HCT116 (cell line): Measurements from ENCODE around the gene ENPP4. TPM values are rescaled to one million over a fixed set of nuclear protein-coding genes. Genes with fewer than 3 reads are reported as not detected.

Source experiments
- ATAC-seq: fragments of 200-7000 bp; cut with Tn5 transposase; 2 replicates; pipeline ENCODE4 v1.9.1; 2020; ENCODE audit warnings: mild to moderate bottlenecking, moderate library complexity
- BruUV-seq: library from RNA; stranded (reverse); fragments of 400-500 nt; replicated peaks from 2 replicates; lab custom pipeline; 2021; lab: Mats Ljungman, UMichigan
- CTCF ChIA-PET: fragments of 300-600 bp; sonication (Branson Sonifier 250); formaldehyde crosslinking; loops from one replicate; lab custom pipeline; 2021; ENCODE audit warnings: antibody characterized with exemption; lab: Charles Lee
- POLR2A ChIA-PET: fragments of 300-600, 350-600 bp; sonication (Branson Sonifier 250); formaldehyde crosslinking; loops from one replicate; lab custom pipeline; 2021; ENCODE audit warnings: antibody characterized with exemption; lab: Charles Lee
- RAD21 ChIA-PET, 2 experiments: fragments of 300-600 bp; sonication (Branson Sonifier 250); formaldehyde crosslinking; loops; one replicate each; lab custom pipeline; 2023; ENCODE audit warnings: low total read pairs in 2 of 2; ENCODE audit not compliant: uncharacterized antibody in 2 of 2, unreplicated experiment in 2 of 2, low non-redundant PET in 1 of 2; lab: Charles Lee
- DNase-seq: peaks from one replicate; pipeline ENCODE4 v3.0.0-alpha.2; 2010; ENCODE audit warnings: low read depth, low spot score
- H2AFZ ChIP-seq: fragments of 200-600 bp; shearing (Covaris generic), sonication (generic); 2 replicates; pipeline ENCODE4 v1.6.1; 2017; ENCODE audit warnings: low read depth, mixed run types, mixed read lengths, antibody characterized with exemption, low read length; ENCODE audit not compliant: poor library complexity, severe bottlenecking
- H3K27ac ChIP-seq: 2 replicates; pipeline ENCODE4 v1.5.1; 2012; ENCODE audit warnings: low read depth, low read length
- H3K27me3 ChIP-seq: fragments of 200-600 bp; sonication (generic); 2 replicates; pipeline ENCODE4 v1.6.1; 2016; ENCODE audit warnings: mixed run types, low read length, mixed read lengths; ENCODE audit not compliant: insufficient read depth
- H3K36me3 ChIP-seq, 2 experiments: fragments of 200-500 bp in 1 of 2; fragments of 200-600 bp in 1 of 2; sonication (Bioruptor generic) in 1 of 2; sonication (generic) in 1 of 2; 2 replicates each; pipeline versions ENCODE4 v1.5.1 to v1.6.1; 2014 to 2016; ENCODE audit warnings: low read length in 2 of 2, inconsistent platforms in 1 of 2, mixed read lengths in 1 of 2, mixed run types in 1 of 2; ENCODE audit not compliant: insufficient read depth in 2 of 2, control insufficient read depth in 1 of 2
- H3K4me1 ChIP-seq, 2 experiments: fragments of 200-600 bp in 1 of 2; sonication (generic) in 1 of 2; 2 replicates each; pipeline versions ENCODE4 v1.5.1 to v1.6.1; 2012 to 2017; ENCODE audit warnings: low read length in 2 of 2, inconsistent platforms in 1 of 2, mild to moderate bottlenecking in 1 of 2, mixed read lengths in 1 of 2, mixed run types in 1 of 2, moderate library complexity in 1 of 2; ENCODE audit not compliant: insufficient read depth in 2 of 2, control insufficient read depth in 1 of 2
- H3K4me2 ChIP-seq: fragments of 200-600 bp; sonication (generic); 2 replicates; pipeline ENCODE4 v1.6.1; 2017; ENCODE audit warnings: mixed run types, low read length, mixed read lengths
- H3K4me3 ChIP-seq, 2 experiments: fragments of 200-600 bp in 1 of 2; sonication (generic) in 1 of 2; replicated peaks in 1 of 2; 2 replicates each; pipeline ENCODE4 v1.5.1; 2011 to 2016; ENCODE audit warnings: low read length in 2 of 2, control low read depth in 1 of 2, low read depth in 1 of 2, mild to moderate bottlenecking in 1 of 2, mixed read lengths in 1 of 2, mixed run types in 1 of 2
- H3K79me2 ChIP-seq: fragments of 200-600 bp; sonication (generic); 2 replicates; pipeline ENCODE4 v1.6.1; 2017; ENCODE audit warnings: mild to moderate bottlenecking, mixed run types, low read length, moderate library complexity, mixed read lengths; ENCODE audit not compliant: insufficient read depth
- H3K9ac ChIP-seq: fragments of 200-600 bp; sonication (generic); 2 replicates; pipeline ENCODE4 v1.6.1; 2016; ENCODE audit warnings: low read length, mixed read lengths
- H3K9me2 ChIP-seq: fragments of 200-600 bp; sonication (generic), shearing (Covaris generic); 2 replicates; pipeline ENCODE4 v1.6.1; 2017; ENCODE audit warnings: mixed run types, mild to moderate bottlenecking, moderate library complexity; ENCODE audit not compliant: insufficient read depth
- H3K9me3 ChIP-seq, 2 experiments: fragments of 200-500 bp in 1 of 2; fragments of 200-600 bp in 1 of 2; sonication (Bioruptor generic) in 1 of 2; sonication (generic) in 1 of 2; 2 replicates each; pipeline ENCODE4 v1.6.1; 2014 to 2017; ENCODE audit warnings: low read length in 2 of 2, mixed read lengths in 2 of 2, inconsistent platforms in 1 of 2, low read depth in 1 of 2, mild to moderate bottlenecking in 1 of 2, mixed run types in 1 of 2, moderate library complexity in 1 of 2; ENCODE audit not compliant: control insufficient read depth in 1 of 2, insufficient read depth in 1 of 2
- H4K20me1 ChIP-seq: fragments of 200-600 bp; sonication (generic), shearing (Covaris generic); 2 replicates; pipeline ENCODE4 v1.6.1; 2017; ENCODE audit warnings: mixed run types, mild to moderate bottlenecking, moderate library complexity; ENCODE audit not compliant: insufficient read depth
- ATF3 ChIP-seq: IDR thresholded peaks from 2 replicates; pipeline ENCODE4 v1.6.1; 2012
- CBX3 ChIP-seq: IDR thresholded peaks from 2 replicates; pipeline ENCODE4 v1.6.1; 2012; ENCODE audit warnings: low read depth
- CEBPB ChIP-seq: IDR thresholded peaks from 2 replicates; pipeline ENCODE4 v1.6.1; 2012; ENCODE audit warnings: low read depth
- CTCF ChIP-seq, 3 experiments: fragments of 200-600 bp in 1 of 3; sonication (generic) in 1 of 3; IDR thresholded peaks in 2 of 3; conservative IDR thresholded peaks in 1 of 3; 2 replicates each; pipeline ENCODE4 v1.5.1; 2012 to 2017; ENCODE audit warnings: low read depth in 2 of 3, low read length in 2 of 3, antibody characterized with exemption in 1 of 3, borderline replicate concordance in 1 of 3, control low read depth in 1 of 3, mild to moderate bottlenecking in 1 of 3, mixed read lengths in 1 of 3, mixed run types in 1 of 3, moderate library complexity in 1 of 3; ENCODE audit not compliant: insufficient read depth in 1 of 3
- EGR1 ChIP-seq: IDR thresholded peaks from 2 replicates; pipeline ENCODE4 v1.6.1; 2012; ENCODE audit warnings: low read depth
- ELF1 ChIP-seq: IDR thresholded peaks from 2 replicates; pipeline ENCODE4 v1.6.1; 2012; ENCODE audit warnings: low read depth, borderline replicate concordance
- EZH2 ChIP-seq: fragments of 200-600 bp; sonication (generic); IDR thresholded peaks from 2 replicates; pipeline ENCODE4 v1.6.1; 2017; ENCODE audit warnings: antibody characterized with exemption, mixed run types
- JUND ChIP-seq: IDR thresholded peaks from 2 replicates; pipeline ENCODE4 v1.6.1; 2012
- MAX ChIP-seq: IDR thresholded peaks from 2 replicates; pipeline ENCODE4 v1.6.1; 2012
- POLR2A ChIP-seq: IDR thresholded peaks from 2 replicates; pipeline ENCODE4 v1.7.0; 2011; ENCODE audit warnings: borderline replicate concordance; ENCODE audit not compliant: insufficient read depth, insufficient read length; ENCODE audit errors: extremely low read depth
- POLR2AphosphoS5 ChIP-seq: IDR thresholded peaks from 2 replicates; pipeline ENCODE4 v1.6.1; 2011; ENCODE audit warnings: mild to moderate bottlenecking, low read depth, low read length, moderate library complexity
- RAD21 ChIP-seq: IDR thresholded peaks from 2 replicates; pipeline ENCODE4 v1.6.1; 2012; ENCODE audit warnings: low read depth, mild to moderate bottlenecking
- REST ChIP-seq: IDR thresholded peaks from 2 replicates; pipeline ENCODE4 v1.6.1; 2012; ENCODE audit warnings: low read depth
- SP1 ChIP-seq: IDR thresholded peaks from 2 replicates; pipeline ENCODE4 v1.6.1; 2012; ENCODE audit warnings: low read depth
- SRF ChIP-seq: IDR thresholded peaks from 2 replicates; pipeline ENCODE4 v1.6.1; 2012; ENCODE audit warnings: low read depth
- TCF7L2 ChIP-seq: IDR thresholded peaks from 2 replicates; pipeline ENCODE4 v1.7.0; 2011; ENCODE audit warnings: borderline replicate concordance, inconsistent platforms; ENCODE audit not compliant: insufficient read depth, insufficient read length; ENCODE audit errors: extremely low read depth
- YY1 ChIP-seq: IDR thresholded peaks from 2 replicates; pipeline ENCODE4 v1.6.1; 2011; ENCODE audit warnings: low read length, low read depth, moderate library complexity, mild to moderate bottlenecking; ENCODE audit not compliant: insufficient replicate concordance; ENCODE audit errors: extremely low read depth
- ZBTB33 ChIP-seq: IDR thresholded peaks from 2 replicates; pipeline ENCODE4 v1.6.1; 2011; ENCODE audit warnings: mild to moderate bottlenecking, low read length, moderate library complexity; ENCODE audit not compliant: insufficient replicate concordance; ENCODE audit errors: extremely low read depth
- intact Hi-C: fragments of 100-400 bp; cut with micrococcal nuclease; formaldehyde crosslinking; loops from 2 replicates; pipeline ENCODE4 v1.10.0; 2022
- total RNA-seq: library from RNA; stranded (reverse); gene quantifications from one replicate; pipeline ENCODE4 v1.2.1, GENCODE V29; 2021; ENCODE audit not compliant: unreplicated experiment

The ENPP4 gene
- total RNA-seq, 1 experiment from 2014 or later: 9.6 TPM

GRCh38 chr6:46191961-46192360 lies 62.2 kb downstream of the ENPP4 start:
- H3K4me2 ChIP-seq: no peak overlapping the region
- intact Hi-C loops: no loop called here
- H3K9me2 ChIP-seq: no peaks in the 10 kb centered on the region
- RAD21 ChIA-PET: no interaction called here
- no peak overlapping the region for H3K4me3 ChIP-seq
- TF ChIP-seq ATF3 (no peak), CTCF (IDR thresholded peaks at IDR 0.05 in 2 of 3, conservative IDR thresholded peaks at IDR 0.05 in 1 of 3; ENCODE audit: borderline replicate concordance in 1 of 3, insufficient read depth in 1 of 3, low read depth in 2 of 3, low read length in 2 of 3) (no peak), EZH2 (no peak), CBX3 (no peak), MAX (no peak), ZBTB33 (no peak), POLR2AphosphoS5 (no peak), REST (no peak), CEBPB (no peak), TCF7L2 (no peak), SP1 (no peak), JUND (no peak), RAD21 (no peak), YY1 (no peak), SRF (no peak), ELF1 (no peak), EGR1 (no peak), POLR2A (no peak)
- TF ChIP-seq, all 23 proteins: peak for 0
- Histone ChIP-seq H3K36me3 (no peaks in the 10 kb centered on the region), H3K9me3 (no peaks in the 10 kb centered on the region), H3K79me2 (no peaks in the 10 kb centered on the region), H4K20me1 (no peaks in the 10 kb centered on the region), H3K4me1 (no peaks in the 10 kb centered on the region; a peak in 1 of 4 replicates), H3K27me3 (no peaks in the 10 kb centered on the region), H3K27ac (no peak overlapping the region), H3K9ac (no peak overlapping the region), H2AFZ (no peak overlapping the region)
- no peak for ATAC-seq
- POLR2A ChIA-PET: no interaction called here
- no peak for DNase-seq
- no TSS peak for BruUV-seq
- CTCF ChIA-PET: no interaction called here
